ENCODE results near the gene CA14.
A peak's percentile ranks its signal among the peaks of the same experiment; 100 is the strongest.
"Not testable (repeated sequence)": the region's sequence is repeated elsewhere in the genome, so short reads cannot be mapped to it uniquely, and the experiment has no call there.

The CA14 gene

DNA sequence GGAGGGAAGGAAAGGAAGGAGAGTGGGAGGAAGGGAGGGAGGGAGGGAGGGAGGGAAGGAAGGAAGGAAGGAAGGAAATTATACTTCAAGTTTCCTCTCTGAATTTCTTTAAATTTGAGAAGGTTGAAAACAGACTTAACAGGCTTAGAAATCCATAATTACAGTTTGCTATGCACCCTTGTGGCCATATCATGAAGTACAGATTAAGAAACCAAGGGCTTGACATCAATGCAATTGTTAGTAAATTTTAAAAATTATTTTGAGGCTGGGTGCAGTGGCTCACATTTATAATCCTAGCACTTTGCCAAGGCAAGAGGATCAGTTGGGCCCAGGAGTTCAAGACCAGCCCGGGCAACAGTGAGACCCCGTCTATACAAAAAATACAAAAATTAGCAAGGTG lies 36.0 kb upstream of the CA14 start:
- H3K4me3 ChIP-seq (ENCODE audit: low read depth, low read length): no peak overlapping the region
- H3K9me3 ChIP-seq (ENCODE audit: severe bottlenecking): no peaks in the 10 kb centered on the region
- no peaks in the 10 kb centered on the region for H3K27me3 ChIP-seq (ENCODE audit: insufficient read depth, low read depth, severe bottlenecking)
- no peak overlapping the region for H3K27ac ChIP-seq
- H3K36me3 ChIP-seq: peaks cover 61% of the 10 kb centered on the region
- peak; percentile 6 for DNase-seq
- TF ChIP-seq, protein P1, sequence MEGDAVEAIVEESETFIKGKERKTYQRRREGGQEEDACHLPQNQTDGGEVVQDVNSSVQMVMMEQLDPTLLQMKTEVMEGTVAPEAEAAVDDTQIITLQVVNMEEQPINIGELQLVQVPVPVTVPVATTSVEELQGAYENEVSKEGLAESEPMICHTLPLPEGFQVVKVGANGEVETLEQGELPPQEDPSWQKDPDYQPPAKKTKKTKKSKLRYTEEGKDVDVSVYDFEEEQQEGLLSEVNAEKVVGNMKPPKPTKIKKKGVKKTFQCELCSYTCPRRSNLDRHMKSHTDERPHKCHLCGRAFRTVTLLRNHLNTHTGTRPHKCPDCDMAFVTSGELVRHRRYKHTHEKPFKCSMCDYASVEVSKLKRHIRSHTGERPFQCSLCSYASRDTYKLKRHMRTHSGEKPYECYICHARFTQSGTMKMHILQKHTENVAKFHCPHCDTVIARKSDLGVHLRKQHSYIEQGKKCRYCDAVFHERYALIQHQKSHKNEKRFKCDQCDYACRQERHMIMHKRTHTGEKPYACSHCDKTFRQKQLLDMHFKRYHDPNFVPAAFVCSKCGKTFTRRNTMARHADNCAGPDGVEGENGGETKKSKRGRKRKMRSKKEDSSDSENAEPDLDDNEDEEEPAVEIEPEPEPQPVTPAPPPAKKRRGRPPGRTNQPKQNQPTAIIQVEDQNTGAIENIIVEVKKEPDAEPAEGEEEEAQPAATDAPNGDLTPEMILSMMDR (IDR thresholded peaks at IDR 0.05; ENCODE audit: low read depth, low read length): no peak

DNA sequence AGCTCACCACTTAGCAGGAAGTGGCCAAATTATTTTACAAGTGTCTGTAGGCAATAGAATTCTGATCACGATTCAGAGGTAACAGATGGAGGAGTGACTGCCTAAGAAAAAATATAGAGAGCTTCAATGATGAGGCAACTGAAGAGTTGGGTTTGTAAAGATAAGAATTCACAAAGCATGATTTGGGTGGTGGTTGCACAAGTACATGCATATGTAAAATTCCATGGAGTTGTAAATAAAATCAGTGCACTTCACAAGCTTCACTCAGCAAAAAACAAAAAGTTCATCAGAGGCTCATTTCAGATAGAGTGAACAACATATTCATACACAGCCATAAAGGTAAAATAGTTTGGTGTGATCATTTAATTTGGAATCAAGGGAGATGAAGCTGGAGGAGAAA lies 32.6 kb upstream of the CA14 start:
- H3K27ac ChIP-seq: no peak overlapping the region
- TF ChIP-seq, protein P1 (IDR thresholded peaks at IDR 0.05; ENCODE audit: low read depth, low read length): no peak
- no peaks in the 10 kb centered on the region for H3K27me3 ChIP-seq (ENCODE audit: insufficient read depth, low read depth, severe bottlenecking)
- no peaks in the 10 kb centered on the region for H3K9me3 ChIP-seq (ENCODE audit: severe bottlenecking)
- no peak for DNase-seq
- H3K4me3 ChIP-seq (ENCODE audit: low read depth, low read length): no peak overlapping the region
- peaks cover 90% of the 10 kb centered on the region for H3K36me3 ChIP-seq

DNA sequence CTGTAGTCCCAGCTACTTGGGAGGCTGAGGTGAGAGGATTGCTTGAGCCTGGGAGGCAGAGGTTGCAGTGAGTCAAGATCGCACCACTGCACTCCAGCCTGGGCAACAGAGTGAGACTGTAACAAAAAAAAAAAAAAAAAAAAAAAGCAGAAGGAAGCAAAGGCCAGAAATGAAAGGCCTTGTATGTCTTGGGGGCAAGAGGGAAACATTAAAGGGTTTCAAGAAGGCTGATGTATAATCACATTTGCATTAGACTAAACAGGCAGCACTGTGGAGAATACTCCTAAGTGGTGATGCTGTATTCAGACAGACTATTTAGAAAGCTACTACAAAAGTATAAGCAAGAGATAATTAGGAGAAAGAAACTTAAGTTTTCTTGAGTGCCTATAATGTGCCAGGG lies 32.0 kb upstream of the CA14 start:
- TF ChIP-seq, protein P1 (IDR thresholded peaks at IDR 0.05; ENCODE audit: low read depth, low read length): no peak
- no peaks in the 10 kb centered on the region for H3K9me3 ChIP-seq (ENCODE audit: severe bottlenecking)
- no peaks in the 10 kb centered on the region for H3K27me3 ChIP-seq (ENCODE audit: insufficient read depth, low read depth, severe bottlenecking)
- peaks cover 90% of the 10 kb centered on the region for H3K36me3 ChIP-seq
- H3K27ac ChIP-seq: no peak overlapping the region
- no peak overlapping the region for H3K4me3 ChIP-seq (ENCODE audit: low read depth, low read length)
- DNase-seq: no peak

DNA sequence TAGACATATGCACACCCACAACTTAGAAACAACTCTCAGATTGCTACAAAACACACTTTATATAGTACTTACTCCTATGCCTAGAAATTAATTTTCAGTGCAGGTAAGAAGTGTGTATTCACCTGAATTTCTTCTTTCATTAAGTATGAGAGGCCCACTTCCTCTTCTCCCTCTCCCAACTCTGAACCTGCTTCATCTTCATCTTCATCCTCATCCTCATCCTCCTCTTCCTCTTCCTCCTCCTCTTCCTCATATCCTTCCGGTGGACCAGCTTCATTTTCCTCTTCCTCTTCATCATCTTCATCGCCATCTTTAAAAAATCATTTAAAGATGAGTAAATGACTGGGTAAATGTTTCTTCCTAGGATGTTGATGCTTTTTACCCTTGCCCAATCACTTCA lies 31.1 kb upstream of the CA14 start:
- H3K27ac ChIP-seq: no peak overlapping the region
- no peak for DNase-seq
- H3K4me3 ChIP-seq (ENCODE audit: low read depth, low read length): no peak overlapping the region
- no peaks in the 10 kb centered on the region for H3K9me3 ChIP-seq (ENCODE audit: severe bottlenecking)
- peaks cover 93% of the 10 kb centered on the region for H3K36me3 ChIP-seq
- no peaks in the 10 kb centered on the region for H3K27me3 ChIP-seq (ENCODE audit: insufficient read depth, low read depth, severe bottlenecking)
- TF ChIP-seq, protein P1 (IDR thresholded peaks at IDR 0.05; ENCODE audit: low read depth, low read length): no peak

DNA sequence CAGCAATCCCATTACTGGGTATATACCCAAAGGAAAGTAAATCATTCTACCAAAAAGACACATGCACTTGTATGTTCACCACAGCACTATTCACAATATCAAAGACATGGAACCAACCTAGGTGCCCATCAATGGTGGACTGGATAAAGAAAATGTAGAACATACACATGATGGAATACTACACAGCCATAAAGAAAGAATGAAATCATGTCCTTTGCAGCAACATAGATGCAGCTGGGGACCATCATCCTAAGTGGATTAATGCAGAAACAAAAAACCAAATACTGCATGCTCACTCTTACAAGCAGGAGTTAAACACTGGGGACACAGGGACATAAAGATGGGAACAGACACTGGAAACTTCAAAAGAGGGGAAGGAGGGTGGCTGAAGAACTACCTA lies 30.3 kb upstream of the CA14 start:
- H3K27ac ChIP-seq: no peak overlapping the region
- H3K27me3 ChIP-seq (ENCODE audit: insufficient read depth, low read depth, severe bottlenecking): no peaks in the 10 kb centered on the region
- H3K9me3 ChIP-seq (ENCODE audit: severe bottlenecking): no peaks in the 10 kb centered on the region
- TF ChIP-seq, protein P1 (IDR thresholded peaks at IDR 0.05; ENCODE audit: low read depth, low read length): no peak
- DNase-seq: no peak
- peaks cover 92% of the 10 kb centered on the region for H3K36me3 ChIP-seq
- no peak overlapping the region for H3K4me3 ChIP-seq (ENCODE audit: low read depth, low read length)

DNA sequence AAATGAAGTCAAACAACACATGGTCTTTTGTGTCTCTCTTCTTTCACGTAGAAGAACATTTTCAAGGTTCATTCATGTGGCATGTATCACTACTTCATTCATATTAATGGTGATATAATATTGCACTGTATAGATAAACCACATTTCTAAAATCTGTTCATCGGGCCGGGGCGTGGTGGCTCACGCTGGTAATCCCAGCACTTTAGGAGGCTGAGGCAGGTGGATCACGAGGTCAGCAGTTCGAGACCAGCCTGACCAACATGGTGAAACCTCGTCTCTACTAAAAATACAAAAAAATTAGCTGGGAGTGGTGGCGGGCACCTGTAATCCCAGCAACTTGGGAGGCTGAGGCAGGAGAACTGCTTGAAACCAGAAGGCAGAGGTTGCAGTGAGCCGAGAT lies 29.3 kb upstream of the CA14 start:
- H3K36me3 ChIP-seq: peaks cover 83% of the 10 kb centered on the region
- not testable (repeated sequence) for H3K27ac ChIP-seq; H3K27me3 ChIP-seq (ENCODE audit: insufficient read depth, low read depth, severe bottlenecking); H3K9me3 ChIP-seq (ENCODE audit: severe bottlenecking); H3K4me3 ChIP-seq (ENCODE audit: low read depth, low read length); DNase-seq

DNA sequence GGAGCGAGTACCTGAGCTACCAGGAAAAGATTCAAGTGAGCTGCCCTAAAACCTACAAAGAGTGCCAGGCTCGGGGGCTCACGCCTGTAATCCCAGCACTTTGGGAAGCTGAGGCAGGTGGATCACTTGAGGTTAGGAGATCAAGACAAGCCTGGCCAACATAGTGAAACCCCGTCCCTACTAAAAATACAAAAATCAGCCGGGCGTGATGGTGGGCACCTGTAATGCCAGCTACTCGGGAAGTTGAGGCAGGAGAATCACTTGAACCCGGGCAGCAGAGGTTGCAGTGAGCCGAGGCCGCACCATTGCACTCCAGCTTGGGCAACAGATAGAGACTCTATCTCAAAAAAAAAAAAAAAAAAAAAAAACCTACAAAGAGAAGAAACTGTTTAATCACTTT lies 24.7 kb upstream of the CA14 start:
- DNase-seq: peak; percentile 4
- H3K36me3 ChIP-seq: peaks cover 46% of the 10 kb centered on the region
- H3K4me3 ChIP-seq (ENCODE audit: low read depth, low read length); H3K27me3 ChIP-seq (ENCODE audit: insufficient read depth, low read depth, severe bottlenecking); H3K27ac ChIP-seq; H3K9me3 ChIP-seq (ENCODE audit: severe bottlenecking): not testable (repeated sequence)

All from WERI-Rb-1 (cell line).